SK-N-SH treated with all-trans-retinoic acid at 6 μM for 48 hours (cell line): ENCODE data around the gene PSMC1.

Source experiments
- ATAC-seq: fragments of 200-7000 bp; cut with Tn5 transposase; 3 replicates; pipeline ENCODE4 v1.9.1; 2020; ENCODE audit warnings: mild to moderate bottlenecking, moderate library complexity
- ARNTL ChIP-seq: fragments of 450-650 bp; formaldehyde crosslinking; IDR thresholded peaks from 2 replicates; pipeline ENCODE4 v1.5.0; 2020; ENCODE audit warnings: low read depth, mild to moderate bottlenecking, moderate library complexity, borderline replicate concordance
- BACH2 ChIP-seq: fragments of 250-450 bp; sonication (Bioruptor Pico); IDR thresholded peaks from 2 replicates; pipeline ENCODE4 v1.9.0; 2021; ENCODE audit warnings: mild to moderate bottlenecking, borderline replicate concordance
- CSDC2 ChIP-seq: fragments of 250-450 bp; sonication (Bioruptor Pico); IDR thresholded peaks from 2 replicates; pipeline ENCODE4 v1.5.0; 2020; ENCODE audit warnings: mild to moderate bottlenecking, moderate library complexity
- CSRNP3 ChIP-seq: fragments of 250-450 bp; sonication (Bioruptor Pico); IDR thresholded peaks from 2 replicates; pipeline ENCODE4 v1.5.1; 2021; ENCODE audit warnings: mild to moderate bottlenecking, moderate library complexity
- ESRRG ChIP-seq: fragments of 250-450 bp; sonication (Bioruptor Pico); IDR thresholded peaks from 2 replicates; pipeline ENCODE4 v1.6.1; 2021; ENCODE audit warnings: mild to moderate bottlenecking
- GLIS3 ChIP-seq: fragments of 250-450 bp; sonication (Bioruptor Pico); IDR thresholded peaks from 2 replicates; pipeline ENCODE4 v1.5.0; 2020; ENCODE audit warnings: mild to moderate bottlenecking, moderate library complexity
- ISL1 ChIP-seq: fragments of 250-450 bp; sonication (Bioruptor Pico); IDR thresholded peaks from 2 replicates; pipeline ENCODE4 v2.1.2; 2022; ENCODE audit warnings: mild to moderate bottlenecking, moderate library complexity
- POU6F1 ChIP-seq: fragments of 250-450 bp; sonication (Bioruptor Pico); IDR thresholded peaks from 2 replicates; pipeline ENCODE4 v1.8.0; 2021; ENCODE audit warnings: low read depth, mild to moderate bottlenecking, moderate library complexity, borderline replicate concordance
- PPARA ChIP-seq: fragments of 250-450 bp; sonication (Bioruptor Pico); IDR thresholded peaks from 2 replicates; pipeline ENCODE4 v1.5.0; 2020; ENCODE audit warnings: mild to moderate bottlenecking, borderline replicate concordance
- RARB ChIP-seq: fragments of 250-450 bp; sonication (Bioruptor Pico); IDR thresholded peaks from 2 replicates; pipeline ENCODE4 v1.8.0; 2021; ENCODE audit warnings: mild to moderate bottlenecking, moderate library complexity
- SNAI2 ChIP-seq: fragments of 250-450 bp; sonication (Bioruptor Pico); IDR thresholded peaks from 2 replicates; pipeline ENCODE4 v1.5.0; 2020; ENCODE audit warnings: mild to moderate bottlenecking, moderate library complexity
- TCF4 ChIP-seq: fragments of 250-450 bp; sonication (Bioruptor Pico); IDR thresholded peaks from 2 replicates; pipeline ENCODE4 v1.8.0; 2021; ENCODE audit warnings: mild to moderate bottlenecking, moderate library complexity, borderline replicate concordance
- TOX ChIP-seq: fragments of 250-450 bp; sonication (Bioruptor Pico); IDR thresholded peaks from 2 replicates; pipeline ENCODE4 v1.8.0; 2021; ENCODE audit warnings: mild to moderate bottlenecking, moderate library complexity, borderline replicate concordance
- ZFP30 ChIP-seq: fragments of 450-650 bp; formaldehyde crosslinking; IDR thresholded peaks from 2 replicates; pipeline ENCODE4 v1.5.0; 2022; ENCODE audit warnings: mild to moderate bottlenecking, moderate library complexity
- ZNF565 ChIP-seq: fragments of 450-650 bp; formaldehyde crosslinking; conservative IDR thresholded peaks from 2 replicates; pipeline ENCODE4 v1.5.0; 2020; ENCODE audit warnings: low read depth, mild to moderate bottlenecking, moderate library complexity
- ZNF70 ChIP-seq: fragments of 450-650 bp; formaldehyde crosslinking; IDR thresholded peaks from 2 replicates; pipeline ENCODE4 v1.5.0; 2020; ENCODE audit warnings: mild to moderate bottlenecking, moderate library complexity
- ZNF8 ChIP-seq: fragments of 450-650 bp; formaldehyde crosslinking; IDR thresholded peaks from 2 replicates; pipeline ENCODE4 v1.5.0; 2020; ENCODE audit warnings: mild to moderate bottlenecking, moderate library complexity
- TF ChIP-seq, protein P1 (sequence below): fragments of 250-450 bp; sonication (Bioruptor Pico); IDR thresholded peaks from 2 replicates; pipeline ENCODE4 v1.8.0; 2020; ENCODE audit warnings: mild to moderate bottlenecking, moderate library complexity, borderline replicate concordance
- TF ChIP-seq, protein P2 (sequence below): fragments of 250-450 bp; sonication (Bioruptor Pico); IDR thresholded peaks from 2 replicates; pipeline ENCODE4 v1.5.1; 2020; ENCODE audit warnings: low read depth, mild to moderate bottlenecking, moderate library complexity

The PSMC1 gene

DNA sequence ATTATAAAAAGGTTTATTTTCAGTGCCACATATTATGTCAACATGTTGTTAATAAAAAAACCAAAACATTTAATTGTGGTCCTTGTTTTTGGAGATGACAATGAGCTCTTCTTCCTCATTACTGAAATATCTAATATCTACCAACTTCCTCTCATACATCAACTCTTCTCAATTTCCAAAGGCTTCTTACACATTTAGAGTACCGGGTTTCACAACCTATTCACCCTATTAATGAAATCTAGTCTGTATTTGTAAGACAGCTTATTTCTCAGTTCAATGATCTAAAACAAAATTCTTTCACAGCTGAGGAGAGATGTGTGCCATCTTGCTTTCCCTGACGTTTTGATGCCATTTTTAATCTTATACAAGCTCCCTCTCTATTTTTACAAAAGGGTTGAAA is 60.9 kb downstream of the PSMC1 start:
- ATAC-seq = no peak
- TF ChIP-seq ZFP30 (CRISPR knock-in tag) (no peak), CSRNP3 (CRISPR knock-in tag) (no peak), CSDC2 (CRISPR knock-in tag) (no peak), ZNF70 (no peak), RARB (CRISPR knock-in tag) (no peak), TOX (CRISPR knock-in tag) (no peak)
- TF ChIP-seq, protein P1, sequence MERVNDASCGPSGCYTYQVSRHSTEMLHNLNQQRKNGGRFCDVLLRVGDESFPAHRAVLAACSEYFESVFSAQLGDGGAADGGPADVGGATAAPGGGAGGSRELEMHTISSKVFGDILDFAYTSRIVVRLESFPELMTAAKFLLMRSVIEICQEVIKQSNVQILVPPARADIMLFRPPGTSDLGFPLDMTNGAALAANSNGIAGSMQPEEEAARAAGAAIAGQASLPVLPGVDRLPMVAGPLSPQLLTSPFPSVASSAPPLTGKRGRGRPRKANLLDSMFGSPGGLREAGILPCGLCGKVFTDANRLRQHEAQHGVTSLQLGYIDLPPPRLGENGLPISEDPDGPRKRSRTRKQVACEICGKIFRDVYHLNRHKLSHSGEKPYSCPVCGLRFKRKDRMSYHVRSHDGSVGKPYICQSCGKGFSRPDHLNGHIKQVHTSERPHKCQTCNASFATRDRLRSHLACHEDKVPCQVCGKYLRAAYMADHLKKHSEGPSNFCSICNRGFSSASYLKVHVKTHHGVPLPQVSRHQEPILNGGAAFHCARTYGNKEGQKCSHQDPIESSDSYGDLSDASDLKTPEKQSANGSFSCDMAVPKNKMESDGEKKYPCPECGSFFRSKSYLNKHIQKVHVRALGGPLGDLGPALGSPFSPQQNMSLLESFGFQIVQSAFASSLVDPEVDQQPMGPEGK (CRISPR knock-in tag) = no peak

DNA sequence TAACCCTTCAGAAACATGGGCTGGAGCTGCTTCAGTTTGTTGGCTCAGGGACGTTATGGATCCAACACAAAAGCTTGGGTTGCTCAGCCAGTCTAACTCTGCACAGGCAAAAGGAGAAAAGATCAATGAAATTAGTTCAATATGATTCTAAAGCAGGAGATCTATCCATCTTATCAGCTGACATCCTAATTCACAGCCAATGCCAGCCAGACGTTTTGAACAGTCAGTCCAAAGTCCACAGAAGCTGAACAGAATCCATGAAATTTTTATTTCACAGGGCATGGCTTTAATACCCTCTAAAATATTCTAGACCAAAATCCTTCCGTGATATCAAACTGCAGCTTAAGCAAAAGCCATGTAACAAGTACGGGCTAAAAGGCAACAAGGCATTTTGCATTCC is 61.7 kb downstream of the PSMC1 start:
- no peak for ATAC-seq
- no peak for TF ChIP-seq ISL1
- no peak for TF ChIP-seq GLIS3 (CRISPR knock-in tag)
- no peak for TF ChIP-seq RARB (CRISPR knock-in tag)
- TF ChIP-seq BACH2 = no peak
- no peak for TF ChIP-seq ESRRG
- TF ChIP-seq SNAI2 (CRISPR knock-in tag) = no peak
- TF ChIP-seq, protein P2, sequence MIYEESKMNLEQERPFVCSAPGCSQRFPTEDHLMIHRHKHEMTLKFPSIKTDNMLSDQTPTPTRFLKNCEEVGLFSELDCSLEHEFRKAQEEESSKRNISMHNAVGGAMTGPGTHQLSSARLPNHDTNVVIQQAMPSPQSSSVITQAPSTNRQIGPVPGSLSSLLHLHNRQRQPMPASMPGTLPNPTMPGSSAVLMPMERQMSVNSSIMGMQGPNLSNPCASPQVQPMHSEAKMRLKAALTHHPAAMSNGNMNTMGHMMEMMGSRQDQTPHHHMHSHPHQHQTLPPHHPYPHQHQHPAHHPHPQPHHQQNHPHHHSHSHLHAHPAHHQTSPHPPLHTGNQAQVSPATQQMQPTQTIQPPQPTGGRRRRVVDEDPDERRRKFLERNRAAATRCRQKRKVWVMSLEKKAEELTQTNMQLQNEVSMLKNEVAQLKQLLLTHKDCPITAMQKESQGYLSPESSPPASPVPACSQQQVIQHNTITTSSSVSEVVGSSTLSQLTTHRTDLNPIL (CRISPR knock-in tag) = no peak

DNA sequence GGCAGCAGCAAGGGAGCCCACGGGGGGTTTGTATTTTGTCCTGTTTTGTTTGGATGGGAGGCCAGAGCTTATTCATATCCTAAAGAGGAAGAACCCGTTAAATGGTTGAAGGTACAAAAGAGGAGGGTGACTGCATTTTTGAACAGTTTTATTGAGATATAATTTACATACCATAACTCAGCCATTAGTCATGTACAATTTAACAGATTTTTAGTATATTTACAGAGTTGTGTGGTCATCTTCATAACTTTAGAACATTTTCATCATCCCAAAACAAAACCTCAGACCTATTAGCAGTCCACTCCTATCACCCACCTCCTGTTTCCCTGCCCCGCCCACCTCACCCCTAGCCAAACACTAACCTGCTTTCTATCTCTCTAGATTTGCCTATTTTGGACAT is 62.8 kb downstream of the PSMC1 start:
- TF ChIP-seq CSDC2 (CRISPR knock-in tag) (no peak), POU6F1 (CRISPR knock-in tag) (no peak), ZFP30 (CRISPR knock-in tag) (no peak), GLIS3 (CRISPR knock-in tag) (no peak), CSRNP3 (CRISPR knock-in tag) (no peak), TOX (CRISPR knock-in tag) (no peak)
- ATAC-seq = no peak

- ATAC-seq = no peak
- TF ChIP-seq TOX (CRISPR knock-in tag) (no peak), ZNF565 (CRISPR knock-in tag) (no peak), ARNTL (no peak), BACH2 (no peak), TCF4 (CRISPR knock-in tag) (no peak), ZNF8 (CRISPR knock-in tag) (no peak), ISL1 (no peak), CSRNP3 (CRISPR knock-in tag) (no peak), PPARA (no peak), SNAI2 (CRISPR knock-in tag) (no peak), GLIS3 (CRISPR knock-in tag) (no peak)
- TF ChIP-seq, protein P1 (CRISPR knock-in tag) = no peak
Observed at GRCh38 chr14:90319634-90320541, 63.5 kb downstream of the PSMC1 start.
